Astrocyte of the spinal cord (primary cell): ENCODE data around the gene RXYLT1.

Source experiments
- DNase-seq: peaks from one replicate; pipeline ENCODE4 v3.0.0; 2011; ENCODE audit warnings: low read depth, low spot score
- H3K4me3 ChIP-seq: 2 replicates; pipeline ENCODE4 v1.5.1; 2011; ENCODE audit warnings: low read depth, mild to moderate bottlenecking, low read length, moderate library complexity
- CTCF ChIP-seq: IDR thresholded peaks from 2 replicates; pipeline ENCODE4 v1.5.1; 2012; ENCODE audit warnings: low read depth, mild to moderate bottlenecking, low read length, inconsistent platforms
- in situ Hi-C: cut with HindIII; loops from 2 replicates; pipeline ENCODE4 v1.10.0; 2017; ENCODE audit warnings: low sequenced_read_pairs

Gene RXYLT1

GRCh38 chr12:63857771-63858670 lies 78.3 kb downstream of the RXYLT1 start:
- TF ChIP-seq CTCF, result no peak
- DNase-seq, result peak; percentile 68
- in situ Hi-C loops, result no loop called here

More at GRCh38 chr12:63857771-63858670, 78.3 kb downstream of the RXYLT1 start:
- H3K4me3 ChIP-seq, result no peak overlapping the region
